ENCODE data around the gene DNAJC17. TPM values are rescaled to one million over a fixed set of nuclear protein-coding genes. Genes with fewer than 3 reads are reported as not detected.

Gene DNAJC17
- polyA plus RNA-seq, 3 donors: 15.7 to 31.6 (median 21.5) TPM

GRCh38 chr15:40739854-40740253 is 67.4 kb downstream of the DNAJC17 start:
- H3K9ac ChIP-seq (ENCODE audit: insufficient read depth, low read length, poor library complexity, severe bottlenecking): no peak overlapping the region

GRCh38 chr15:40739047-40739446 is 68.2 kb downstream of the DNAJC17 start:
- no peak overlapping the region for H3K9ac ChIP-seq (ENCODE audit: insufficient read depth, low read length, poor library complexity, severe bottlenecking)
- no peak overlapping the region for H3K27ac ChIP-seq (ENCODE audit: low read depth in 1 of 2, low read length in 2 of 2)
- Mint-ChIP-seq H3K27ac (peak overlapping the region in 1 of 7 donors; percentile 16), H3K27me3 (ENCODE audit: low read depth in 3 of 3) (no peaks in the 10 kb centered on the region), H3K4me1 (peaks cover 2% of the 10 kb centered on the region), H3K9me3 (no peaks in the 10 kb centered on the region), H3K36me3 (peaks cover 68 to 86% of the 10 kb centered on the region in 2 donors), H3K4me3 (no peak overlapping the region)
- no peak overlapping the region for H2AFZ ChIP-seq (ENCODE audit: insufficient read depth, low read depth, low read length, poor library complexity, severe bottlenecking)
- H3K27me3 ChIP-seq (ENCODE audit: control insufficient read depth in 2 of 2, insufficient read depth in 2 of 2, low read length in 2 of 2): no peaks in the 10 kb centered on the region
- no peak overlapping the region for H3K4me3 ChIP-seq (replicated peaks in 1 of 3; ENCODE audit: low read depth in 2 of 3, low read length in 3 of 3)
- no peaks in the 10 kb centered on the region for H3K79me2 ChIP-seq (ENCODE audit: insufficient read depth, low read length)
- no peak overlapping the region for H3K4me2 ChIP-seq (replicated peaks; ENCODE audit: extremely low read depth, low read length, poor library complexity, severe bottlenecking)
- WGBS (ENCODE audit: insufficient coverage): 92% methylated on average over 2 of the region's 2 CpGs
- intact Hi-C loops (cut with micrococcal nuclease): no loop called here
- no peaks in the 10 kb centered on the region for H3K9me3 ChIP-seq (replicated peaks in 1 of 2; ENCODE audit: control insufficient read depth in 1 of 2, insufficient read depth in 1 of 2, low read length in 2 of 2)
- no peaks in the 10 kb centered on the region for H3K4me1 ChIP-seq (ENCODE audit: control insufficient read depth in 1 of 2, insufficient read depth in 2 of 2, low read length in 2 of 2)
- no peaks in the 10 kb centered on the region for H4K20me1 ChIP-seq (ENCODE audit: insufficient read depth, low read length)
- DNase-seq: no peak
- TF ChIP-seq CTCF (IDR thresholded peaks at IDR 0.05): no peak
- H3K36me3 ChIP-seq (replicated peaks in 1 of 2; ENCODE audit: control insufficient read depth in 1 of 2, insufficient read depth in 2 of 2, low read length in 2 of 2): peaks cover 61 to 100% of the 10 kb centered on the region in 2 donors

More at GRCh38 chr15:40739854-40740253, 67.4 kb downstream of the DNAJC17 start:
- no peaks in the 10 kb centered on the region for H3K9me3 ChIP-seq (replicated peaks in 1 of 2; ENCODE audit: control insufficient read depth in 1 of 2, insufficient read depth in 1 of 2, low read length in 2 of 2)
- no peak for TF ChIP-seq CTCF (IDR thresholded peaks at IDR 0.05)
- peaks cover 61 to 100% of the 10 kb centered on the region in 2 donors for H3K36me3 ChIP-seq (replicated peaks in 1 of 2; ENCODE audit: control insufficient read depth in 1 of 2, insufficient read depth in 2 of 2, low read length in 2 of 2)
- H3K79me2 ChIP-seq (ENCODE audit: insufficient read depth, low read length): no peaks in the 10 kb centered on the region
- H2AFZ ChIP-seq (ENCODE audit: insufficient read depth, low read depth, low read length, poor library complexity, severe bottlenecking): no peak overlapping the region
- no peak overlapping the region for H3K27ac Mint-ChIP-seq
- H4K20me1 ChIP-seq (ENCODE audit: insufficient read depth, low read length): no peaks in the 10 kb centered on the region
- H3K27me3 ChIP-seq (ENCODE audit: control insufficient read depth in 2 of 2, insufficient read depth in 2 of 2, low read length in 2 of 2): no peaks in the 10 kb centered on the region
- intact Hi-C loops (cut with micrococcal nuclease): no loop called here
- no peaks in the 10 kb centered on the region for H3K9me3 Mint-ChIP-seq
- no peaks in the 10 kb centered on the region for H3K4me1 ChIP-seq (ENCODE audit: control insufficient read depth in 1 of 2, insufficient read depth in 2 of 2, low read length in 2 of 2)
- H3K4me2 ChIP-seq (replicated peaks; ENCODE audit: extremely low read depth, low read length, poor library complexity, severe bottlenecking): no peak overlapping the region
- H3K4me3 Mint-ChIP-seq: no peak overlapping the region
- DNase-seq: no peak
- no CpG with 5 or more reads among the region's 2 CpGs for WGBS (ENCODE audit: insufficient coverage)
- no peaks in the 10 kb centered on the region for H3K27me3 Mint-ChIP-seq (ENCODE audit: low read depth in 3 of 3)
- no peak overlapping the region for H3K4me3 ChIP-seq (replicated peaks in 1 of 3; ENCODE audit: low read depth in 2 of 3, low read length in 3 of 3)
- H3K4me1 Mint-ChIP-seq: peaks cover 4% of the 10 kb centered on the region
- peaks cover 73 to 86% of the 10 kb centered on the region in 2 donors for H3K36me3 Mint-ChIP-seq
- no peak overlapping the region for H3K27ac ChIP-seq (ENCODE audit: low read depth in 1 of 2, low read length in 2 of 2)

All from CD14-positive monocyte (primary cell).